Measurements from ENCODE around the gene TMEM255B. TPM values are rescaled to one million over a fixed set of nuclear protein-coding genes. Genes with fewer than 3 reads are reported as not detected.

The TMEM255B gene
- total RNA-seq, 4 donors from 2014 or later, result 2.0 to 4.8 (median 3.4) TPM

DNA sequence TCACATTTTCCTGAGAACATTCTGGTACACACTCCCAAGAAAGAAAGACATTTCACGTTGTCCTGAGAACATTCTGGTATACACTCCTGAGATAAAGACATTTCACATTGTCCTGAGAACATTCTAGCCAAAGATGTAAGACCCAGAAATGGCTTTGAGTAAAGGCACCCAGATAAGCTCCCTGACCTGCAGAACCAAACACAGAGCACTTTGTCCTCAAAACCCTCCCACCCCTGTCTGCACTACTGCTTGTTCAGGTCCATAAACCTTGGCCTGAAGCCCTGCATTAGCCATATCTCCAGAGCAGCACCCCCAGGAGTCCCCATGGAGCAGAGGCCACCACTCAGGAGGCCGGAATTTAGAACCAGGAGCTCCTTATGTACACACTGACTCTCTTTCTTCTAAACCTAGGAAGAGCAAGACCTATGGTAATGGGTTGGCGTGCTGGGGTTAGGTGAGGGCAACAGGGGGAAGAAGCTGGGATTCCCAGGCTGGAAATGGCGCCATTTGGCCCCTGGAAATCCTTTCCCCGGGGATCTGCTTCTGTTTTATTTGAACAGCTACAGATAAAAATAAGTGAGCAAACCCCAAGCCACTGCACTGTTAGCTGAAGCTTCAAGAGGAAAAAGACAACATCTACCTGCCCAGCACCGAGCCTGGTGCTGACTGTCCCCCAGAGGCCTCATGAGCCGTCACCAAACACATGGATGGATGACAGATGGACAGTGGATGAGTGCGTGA, 91.1 kb downstream of the TMEM255B start:
- TF ChIP-seq, protein P1, sequence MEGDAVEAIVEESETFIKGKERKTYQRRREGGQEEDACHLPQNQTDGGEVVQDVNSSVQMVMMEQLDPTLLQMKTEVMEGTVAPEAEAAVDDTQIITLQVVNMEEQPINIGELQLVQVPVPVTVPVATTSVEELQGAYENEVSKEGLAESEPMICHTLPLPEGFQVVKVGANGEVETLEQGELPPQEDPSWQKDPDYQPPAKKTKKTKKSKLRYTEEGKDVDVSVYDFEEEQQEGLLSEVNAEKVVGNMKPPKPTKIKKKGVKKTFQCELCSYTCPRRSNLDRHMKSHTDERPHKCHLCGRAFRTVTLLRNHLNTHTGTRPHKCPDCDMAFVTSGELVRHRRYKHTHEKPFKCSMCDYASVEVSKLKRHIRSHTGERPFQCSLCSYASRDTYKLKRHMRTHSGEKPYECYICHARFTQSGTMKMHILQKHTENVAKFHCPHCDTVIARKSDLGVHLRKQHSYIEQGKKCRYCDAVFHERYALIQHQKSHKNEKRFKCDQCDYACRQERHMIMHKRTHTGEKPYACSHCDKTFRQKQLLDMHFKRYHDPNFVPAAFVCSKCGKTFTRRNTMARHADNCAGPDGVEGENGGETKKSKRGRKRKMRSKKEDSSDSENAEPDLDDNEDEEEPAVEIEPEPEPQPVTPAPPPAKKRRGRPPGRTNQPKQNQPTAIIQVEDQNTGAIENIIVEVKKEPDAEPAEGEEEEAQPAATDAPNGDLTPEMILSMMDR (IDR thresholded peaks at IDR 0.05), result no peak
- TF ChIP-seq POLR2A (IDR thresholded peaks at IDR 0.05), result no peak
- intact Hi-C loops (cut with DNase I; ENCODE audit: low total_unique reads), result no loop called here
- no peak overlapping the region for H3K4me3 ChIP-seq (ENCODE audit: low read depth, poor library complexity, severe bottlenecking)
- 91% methylated on average over 8 of the region's 8 CpGs for WGBS, 2 donors
- peak in 1 of 2 donors; percentile 54 for DNase-seq (ENCODE audit: low spot score in 2 of 2)

DNA sequence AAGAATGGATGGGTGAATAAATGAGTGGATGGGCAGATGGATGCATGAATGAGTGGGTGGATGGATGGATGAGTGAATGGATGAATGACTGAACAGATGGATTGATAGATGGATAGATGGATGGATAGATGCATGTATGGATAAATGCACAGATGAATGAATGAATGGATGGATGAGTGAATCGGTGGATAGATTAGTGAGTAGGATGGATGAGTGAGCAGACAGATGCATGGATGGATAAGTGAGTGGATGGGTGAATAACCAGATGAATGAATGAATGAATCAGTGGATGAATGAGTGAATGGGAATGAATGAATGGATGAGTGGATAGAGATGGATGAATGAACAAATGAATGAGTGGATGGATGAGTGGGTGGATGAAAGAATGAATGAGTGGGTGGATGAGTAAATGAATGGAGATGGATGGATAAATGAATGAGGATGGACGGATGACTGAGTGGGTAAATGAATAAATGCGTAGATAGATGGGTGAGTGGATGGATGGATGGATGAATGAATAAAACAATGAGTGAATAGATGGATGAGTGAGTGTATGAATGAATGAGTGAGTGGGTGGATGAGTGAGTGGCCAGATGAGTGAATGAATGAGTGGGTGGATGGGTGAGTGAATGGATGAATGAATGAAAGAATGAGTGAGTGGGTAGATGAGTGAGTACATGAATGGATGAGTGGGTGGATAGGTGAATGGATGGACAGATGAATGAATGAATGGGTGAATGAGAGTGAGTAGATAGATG, 91.9 kb downstream of the TMEM255B start:
- TF ChIP-seq POLR2A (IDR thresholded peaks at IDR 0.05), result no peak
- TF ChIP-seq, protein P1 (IDR thresholded peaks at IDR 0.05), result no peak
- intact Hi-C loops (cut with DNase I; ENCODE audit: low total_unique reads), result no loop called here
- no peak overlapping the region for H3K4me3 ChIP-seq (ENCODE audit: low read depth, poor library complexity, severe bottlenecking)
- WGBS, 2 donors, result 96 to 97% methylated on average over 3 of the region's 3 CpGs
- DNase-seq (ENCODE audit: low spot score in 2 of 2), result no peak

DNA sequence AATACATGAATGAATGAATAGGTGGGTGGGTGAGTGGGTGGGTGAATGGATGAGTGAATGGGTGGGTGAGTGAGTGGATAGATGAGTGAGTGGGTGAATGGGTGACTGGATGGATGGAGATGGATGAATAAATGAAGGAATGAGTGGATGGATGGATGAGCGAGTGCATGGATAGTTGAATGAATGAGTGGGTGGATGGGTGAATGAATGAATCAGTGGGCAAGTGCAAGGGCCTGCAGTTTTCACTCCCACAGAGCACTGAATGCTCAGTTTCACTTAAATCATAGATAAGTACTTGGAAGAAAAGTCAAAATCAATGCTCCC, 92.4 kb downstream of the TMEM255B start:
- WGBS, 2 donors, result 89 to 93% methylated on average over 1 of the region's 1 CpG
- no peak overlapping the region for H3K4me3 ChIP-seq (ENCODE audit: low read depth, poor library complexity, severe bottlenecking)
- DNase-seq (ENCODE audit: low spot score in 2 of 2), result no peak
- TF ChIP-seq POLR2A (IDR thresholded peaks at IDR 0.05), result no peak
- TF ChIP-seq, protein P1 (IDR thresholded peaks at IDR 0.05), result no peak
- intact Hi-C loops (cut with DNase I; ENCODE audit: low total_unique reads), result no loop called here

DNA sequence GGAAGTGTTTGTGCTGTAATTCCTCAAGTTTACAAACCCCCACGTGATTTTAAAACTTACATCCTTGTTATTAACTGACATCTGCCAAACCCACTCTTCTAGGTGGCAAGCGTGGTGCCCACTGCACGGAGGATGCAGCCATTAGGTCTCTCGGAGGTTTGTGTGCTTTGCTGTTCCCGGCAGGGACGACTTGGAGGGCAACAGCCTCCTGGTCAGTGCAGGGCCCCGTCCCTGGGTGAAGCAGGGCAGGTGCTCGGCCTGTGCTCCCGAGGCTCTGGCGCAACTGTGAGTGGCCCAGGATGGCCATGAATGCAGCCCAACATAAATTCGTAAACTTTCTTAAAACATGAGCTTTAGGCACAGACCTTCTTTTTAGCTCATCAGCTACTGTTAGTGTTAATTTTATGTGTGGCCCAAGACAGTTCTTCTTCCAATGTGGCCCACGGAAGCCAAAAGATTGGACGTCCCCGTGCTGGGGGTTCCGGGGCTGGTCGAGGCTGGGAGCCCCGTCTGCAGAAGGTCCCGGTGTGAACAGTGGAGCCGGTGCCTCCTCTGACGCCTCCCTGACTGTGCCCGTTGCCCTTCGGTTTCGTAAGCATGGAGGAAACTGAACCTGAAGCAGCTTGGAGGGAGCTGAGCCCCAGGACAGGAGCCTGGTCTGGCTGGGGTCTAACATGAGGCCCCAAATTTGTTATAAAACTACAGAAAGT, 93.0 kb downstream of the TMEM255B start:
- WGBS, 2 donors, result 86 to 87% methylated on average over 23 of the region's 23 CpGs
- peak in 1 of 2 donors; percentile 78 for DNase-seq (ENCODE audit: low spot score in 2 of 2)
- intact Hi-C loops (cut with DNase I; ENCODE audit: low total_unique reads), result no loop called here

More for the DNA sequence above, 93.0 kb downstream of the TMEM255B start:
- H3K4me3 ChIP-seq (ENCODE audit: low read depth, poor library complexity, severe bottlenecking), result no peak overlapping the region
- TF ChIP-seq, protein P1 (IDR thresholded peaks at IDR 0.05), result no peak
- TF ChIP-seq POLR2A (IDR thresholded peaks at IDR 0.05), result no peak
